T47D (cell line): Measurements from ENCODE around the gene KCNAB3.

Experiments
- DNase-seq, 2 experiments: peaks; one replicate each; pipeline versions ENCODE4 v3.0.0 to v3.0.0-alpha.2; 2011 to 2012; ENCODE audit warnings: low read depth in 1 of 2, low spot score in 1 of 2
- JUND ChIP-seq: IDR thresholded peaks from 2 replicates; pipeline ENCODE4 v1.6.1; 2012; ENCODE audit warnings: low read depth
- in situ Hi-C: cut with HindIII; loops from 2 replicates; pipeline ENCODE4 v1.10.0; 2016; ENCODE audit warnings: low sequenced_read_pairs, low pct_unique_long_range_greater_than_20kb

The KCNAB3 gene

DNA sequence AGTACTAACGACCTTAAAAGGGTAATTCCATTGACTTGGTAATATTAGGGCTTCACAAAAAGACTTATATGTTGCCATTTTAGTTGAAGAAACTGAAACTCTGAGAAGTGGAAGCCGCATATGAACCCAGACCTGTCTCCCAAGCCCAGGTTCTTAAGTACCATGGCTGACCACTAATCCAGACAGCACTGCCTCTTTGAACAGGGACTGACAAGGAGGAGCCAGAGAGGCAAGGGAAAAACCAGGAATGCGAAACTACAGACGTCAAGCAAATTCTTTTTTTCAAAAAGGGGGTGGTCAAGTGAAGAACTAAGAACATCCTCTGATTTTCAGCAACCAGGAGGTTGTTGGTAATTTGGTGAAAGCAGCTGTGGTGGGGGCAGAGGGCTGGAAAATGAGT lies 56.6 kb downstream of the KCNAB3 start:
- in situ Hi-C loops, result no loop called here
- DNase-seq, result no peak
- TF ChIP-seq JUND, result no peak
